Embryonic facial prominence (tissue), 1 donor: ENCODE results near the gene ZNF385C.

ENCODE experiments used
- DNase-seq: peaks from one replicate; pipeline ENCODE4 v3.0.0-alpha.2; 2016; ENCODE audit errors: extremely low spot score

The ZNF385C gene

DNA sequence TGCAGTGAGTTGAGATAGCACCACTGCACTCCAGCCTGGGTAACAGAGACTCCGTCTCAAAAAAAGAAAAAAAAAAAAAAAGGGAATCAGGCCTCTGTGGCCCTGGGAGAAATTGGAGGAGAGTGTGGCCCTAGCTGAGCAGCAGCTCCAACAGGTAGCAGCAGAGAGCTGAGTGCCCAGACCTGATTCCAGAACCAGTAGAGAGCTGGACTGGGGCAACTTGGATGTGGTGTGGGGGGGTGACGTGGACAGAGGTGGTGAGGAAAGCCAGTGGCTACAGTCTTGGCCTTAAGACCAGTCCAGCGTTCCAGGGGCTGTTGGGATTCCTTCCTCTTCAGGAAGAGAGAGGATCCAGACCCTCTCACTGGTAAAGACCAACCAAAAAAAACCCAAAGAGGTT lies 26.0 kb upstream of the ZNF385C start:
- no peak for DNase-seq

DNA sequence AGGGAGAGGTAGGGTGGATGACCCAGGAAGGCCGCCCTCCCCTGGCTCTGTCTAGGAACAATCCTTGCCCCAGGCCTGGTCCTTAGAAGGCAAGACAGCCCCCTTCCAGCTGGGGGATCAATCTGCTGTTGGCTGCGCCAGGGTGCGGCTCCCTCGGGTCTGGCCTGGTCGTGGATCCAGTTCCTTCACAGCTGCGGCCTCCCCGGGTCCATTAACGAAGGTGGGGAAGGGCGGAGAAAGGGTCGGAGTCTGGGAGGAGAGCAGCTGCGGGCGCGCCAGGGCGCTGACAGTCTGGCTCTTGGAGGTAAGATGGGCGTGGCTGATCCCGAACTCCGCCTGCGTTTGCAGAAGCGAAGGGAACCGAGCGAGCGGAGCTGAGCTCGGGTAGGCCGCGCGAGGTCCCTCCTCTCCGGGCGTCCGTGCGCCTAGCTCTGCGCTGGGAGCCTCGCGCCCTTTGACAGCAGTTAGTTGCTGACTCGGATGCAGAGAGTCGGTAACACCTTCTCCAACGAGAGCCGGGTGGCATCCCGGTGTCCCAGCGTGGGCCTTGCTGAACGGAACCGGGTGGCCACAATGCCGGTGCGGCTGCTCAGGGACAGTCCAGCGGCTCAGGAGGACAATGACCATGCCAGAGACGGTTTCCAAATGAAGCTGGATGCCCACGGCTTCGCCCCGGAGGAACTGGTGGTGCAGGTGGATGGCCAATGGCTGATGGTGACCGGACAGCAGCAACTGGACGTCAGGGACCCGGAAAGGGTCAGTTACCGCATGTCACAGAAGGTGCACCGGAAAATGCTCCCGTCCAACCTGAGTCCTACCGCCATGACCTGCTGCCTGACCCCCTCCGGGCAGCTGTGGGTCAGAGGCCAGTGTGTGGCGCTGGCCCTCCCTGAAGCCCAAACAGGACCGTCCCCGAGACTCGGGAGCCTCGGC lies 24.4 kb upstream of the ZNF385C start, which contains the start of gene HSPB9:
Gene HSPB9 (plus strand): TSS at position 434 of the 933 bp plus-strand sequence. CDS start 47 bp downstream, at position 481.
- DNase-seq, result no peak

DNA sequence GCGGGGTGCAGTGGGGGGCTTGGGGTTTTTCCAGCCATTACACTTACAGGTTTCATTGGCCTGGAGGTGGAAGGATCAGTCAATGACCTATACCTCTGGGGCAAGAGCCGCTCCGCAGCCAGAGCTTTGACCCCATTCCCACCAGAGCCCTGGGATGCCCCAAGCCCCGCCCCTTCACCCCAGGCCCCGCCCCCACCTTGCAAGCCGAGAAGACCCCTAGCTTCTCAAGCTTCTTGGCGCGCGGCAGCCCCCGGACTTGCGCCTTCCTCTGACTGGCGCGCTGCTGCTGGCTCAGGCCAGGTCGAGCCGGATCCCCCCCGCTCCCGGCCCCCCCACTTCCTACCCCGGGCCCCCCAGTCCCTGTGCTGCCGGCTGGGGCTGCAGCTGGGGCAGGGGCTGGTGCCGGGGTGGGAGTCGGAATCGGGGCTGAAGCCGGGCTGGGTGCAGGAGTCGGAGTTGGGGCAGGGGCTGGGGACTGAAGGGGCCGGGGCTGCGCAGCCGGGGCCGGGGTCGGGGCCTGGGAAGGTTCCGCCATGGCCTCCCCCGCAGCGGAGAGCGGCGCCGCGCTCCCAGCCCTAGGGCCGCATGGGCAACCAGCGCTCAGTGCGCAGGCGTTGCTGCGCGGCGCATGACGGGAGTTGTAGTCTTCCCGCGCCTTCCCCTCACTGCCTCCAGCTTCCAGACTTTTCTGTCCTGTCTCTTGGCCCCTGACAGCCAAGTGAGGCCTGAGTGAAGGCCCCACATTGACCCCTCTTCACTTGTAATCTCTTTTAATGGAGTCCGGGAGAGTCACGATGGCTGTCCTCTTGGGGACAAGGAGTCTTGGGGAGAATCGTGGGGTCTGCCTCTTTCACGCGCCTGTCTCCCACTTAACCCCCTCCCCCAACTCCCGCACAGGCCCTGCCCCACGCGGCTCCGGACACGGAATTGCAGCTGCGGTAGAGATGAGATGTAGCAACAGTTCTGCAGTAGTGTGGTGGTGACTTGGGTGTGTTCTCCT lies 22.8 kb upstream of the ZNF385C start, which contains the start of gene KAT2A:
Gene KAT2A (minus strand): TSS at position 598 of the 1,000 bp plus-strand sequence. CDS start 63 bp downstream, at position 535.
- DNase-seq, result peak; percentile 53

- DNase-seq, result no peak
These were observed 22.0 kb upstream of the ZNF385C start for GRCh38 chr17:42120161-42120769.

DNA sequence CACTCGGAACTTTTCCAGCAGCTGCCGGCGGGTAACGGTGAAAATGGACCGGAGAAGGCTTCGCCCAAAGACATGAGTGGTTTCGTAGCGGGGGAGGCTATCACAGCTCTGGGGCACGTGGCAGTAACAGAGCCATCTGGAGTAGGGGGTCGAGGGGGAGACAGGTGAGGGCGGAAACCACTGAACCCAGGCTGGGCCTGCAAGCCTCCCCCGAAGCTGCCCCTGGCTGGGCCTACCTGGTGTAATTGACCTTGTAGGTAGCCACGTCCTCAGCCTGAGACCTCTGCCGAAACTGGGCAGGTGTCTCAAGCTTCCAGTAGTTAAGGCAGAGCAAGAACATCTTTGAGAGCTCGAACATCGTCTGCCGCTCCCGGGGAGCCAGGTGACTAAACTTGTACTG lies 21.0 kb upstream of the ZNF385C start:
- DNase-seq, result no peak

GRCh38 chr17:42118545-42118944 lies 20.3 kb upstream of the ZNF385C start:
- DNase-seq, result no peak

GRCh38 chr17:42118126-42118510 lies 19.8 kb upstream of the ZNF385C start:
- no peak for DNase-seq

DNA sequence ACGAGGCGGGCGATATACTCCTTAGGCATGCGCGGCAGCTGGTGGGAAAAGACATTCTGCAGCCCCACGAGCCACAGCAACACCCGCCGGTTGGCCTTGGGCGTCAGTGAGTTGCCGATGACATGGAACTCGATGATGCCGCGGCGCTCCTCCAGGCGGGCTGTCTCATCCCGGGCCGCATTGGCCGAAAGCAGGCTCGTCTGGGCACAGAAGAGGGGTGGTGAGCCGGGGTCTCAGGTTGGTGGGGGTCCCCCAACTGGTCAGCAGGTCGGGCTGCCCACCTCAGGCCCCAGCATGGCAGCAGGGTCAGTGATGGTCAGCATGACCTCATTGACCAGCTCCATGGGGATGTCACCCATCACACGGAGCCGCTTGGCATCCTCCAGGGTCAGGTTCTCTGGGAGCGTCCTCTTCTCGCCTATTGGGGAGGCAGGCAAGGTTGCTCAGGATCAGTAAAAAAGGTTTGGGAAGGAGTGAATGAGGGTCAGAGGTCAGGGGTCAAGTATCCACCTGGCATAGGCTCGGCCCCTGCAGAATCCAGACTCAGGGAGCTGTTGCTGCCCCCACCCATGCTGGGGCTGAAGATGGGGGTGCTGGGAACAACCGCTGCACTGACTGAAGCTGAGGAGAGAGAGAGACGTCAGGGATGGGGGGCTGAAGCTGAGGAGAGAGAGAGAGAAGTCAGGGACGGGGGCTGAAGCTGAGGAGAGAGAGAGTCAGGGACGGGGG lies 19.3 kb upstream of the ZNF385C start:
- DNase-seq, result no peak

- peak; percentile 61 for DNase-seq
These were observed 18.6 kb upstream of the ZNF385C start for GRCh38 chr17:42116705-42117396.

DNA sequence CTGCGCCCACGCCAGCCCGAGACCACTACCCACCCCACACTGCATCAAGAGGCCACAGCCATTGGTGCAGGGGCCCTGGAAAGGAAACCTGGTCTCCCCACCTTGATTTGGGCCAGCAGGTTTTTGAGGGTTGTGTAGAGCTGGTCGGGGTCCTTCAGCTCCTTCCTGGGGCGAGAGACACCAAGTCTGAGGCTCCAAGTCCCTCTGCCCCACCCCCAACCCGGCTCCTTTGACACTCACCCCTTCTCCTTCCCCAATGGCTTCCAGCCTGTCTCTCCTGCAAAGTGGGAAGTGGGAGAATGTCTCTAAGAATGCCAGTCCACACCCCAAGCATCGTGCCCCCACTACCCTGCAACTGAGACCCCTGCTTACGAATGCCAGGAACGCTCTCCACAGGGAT lies 15.8 kb upstream of the ZNF385C start:
- DNase-seq, result no peak

DNA sequence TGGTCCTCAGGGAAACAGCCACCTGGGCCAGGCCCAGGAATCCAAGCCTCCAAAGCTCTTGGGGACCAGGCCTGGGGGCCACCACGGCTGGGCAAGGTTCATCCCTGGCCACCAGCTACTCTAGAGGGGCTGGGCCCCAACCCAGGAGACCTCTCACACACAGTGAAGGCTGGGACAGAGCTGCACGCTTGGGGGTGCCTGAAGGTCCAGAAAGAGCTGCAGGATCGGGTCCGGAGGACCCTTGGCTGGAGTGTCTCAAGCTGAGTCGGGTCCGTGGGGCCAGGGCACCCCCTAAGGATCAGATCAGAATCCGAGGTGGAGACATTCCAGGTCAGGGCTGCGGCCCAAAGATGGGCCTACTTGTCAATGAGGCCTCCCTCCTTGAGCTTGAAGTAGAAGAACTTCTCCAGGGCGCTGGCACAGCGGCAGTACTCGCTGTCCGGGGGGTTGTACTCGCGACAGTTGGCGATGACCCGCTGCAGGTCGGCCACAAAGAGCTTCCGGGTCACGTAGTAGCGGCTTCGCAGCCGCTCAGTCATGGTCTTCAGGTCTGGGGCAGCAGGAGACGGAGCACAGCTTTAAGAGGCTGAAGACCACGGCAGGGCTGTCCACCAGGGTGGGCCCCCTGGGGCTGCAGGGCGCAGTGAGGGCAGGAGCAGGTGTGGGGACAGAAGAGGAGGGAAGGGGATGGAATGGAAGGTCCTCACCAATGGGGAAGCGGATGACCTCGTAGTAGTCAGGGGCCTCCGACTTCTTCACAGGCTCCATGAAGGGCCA lies 15.2 kb upstream of the ZNF385C start:
- DNase-seq, result no peak

- peak; percentile 43 for DNase-seq
These were observed 14.4 kb upstream of the ZNF385C start, which contains the start of gene DHX58 for GRCh38 chr17:42112552-42113176. Gene DHX58 (minus strand): TSS chr17:42112714. CDS start chr17:42111892, 822 bp downstream.

GRCh38 chr17:42111871-42112551 lies 13.7 kb upstream of the ZNF385C start:
- no peak for DNase-seq

DNA sequence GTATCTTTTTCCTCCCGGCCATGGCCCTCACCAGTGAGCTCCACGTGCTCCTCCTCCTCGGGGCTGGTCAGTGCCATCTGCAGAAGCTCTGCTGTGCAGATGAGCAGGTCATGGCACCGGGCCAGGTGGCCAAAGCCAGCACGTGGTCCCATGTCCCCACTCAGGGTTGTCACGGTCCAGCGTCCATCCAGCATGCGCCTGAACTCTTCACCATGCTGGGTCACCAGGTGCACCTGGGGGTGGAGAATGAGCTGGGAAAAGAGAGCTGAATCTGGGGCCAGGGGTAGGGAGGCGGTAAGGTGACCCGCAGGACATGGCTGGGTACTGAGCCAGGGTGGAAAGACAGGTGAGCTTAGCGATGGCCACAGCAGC lies 13.0 kb upstream of the ZNF385C start:
- DNase-seq, result no peak

DNA sequence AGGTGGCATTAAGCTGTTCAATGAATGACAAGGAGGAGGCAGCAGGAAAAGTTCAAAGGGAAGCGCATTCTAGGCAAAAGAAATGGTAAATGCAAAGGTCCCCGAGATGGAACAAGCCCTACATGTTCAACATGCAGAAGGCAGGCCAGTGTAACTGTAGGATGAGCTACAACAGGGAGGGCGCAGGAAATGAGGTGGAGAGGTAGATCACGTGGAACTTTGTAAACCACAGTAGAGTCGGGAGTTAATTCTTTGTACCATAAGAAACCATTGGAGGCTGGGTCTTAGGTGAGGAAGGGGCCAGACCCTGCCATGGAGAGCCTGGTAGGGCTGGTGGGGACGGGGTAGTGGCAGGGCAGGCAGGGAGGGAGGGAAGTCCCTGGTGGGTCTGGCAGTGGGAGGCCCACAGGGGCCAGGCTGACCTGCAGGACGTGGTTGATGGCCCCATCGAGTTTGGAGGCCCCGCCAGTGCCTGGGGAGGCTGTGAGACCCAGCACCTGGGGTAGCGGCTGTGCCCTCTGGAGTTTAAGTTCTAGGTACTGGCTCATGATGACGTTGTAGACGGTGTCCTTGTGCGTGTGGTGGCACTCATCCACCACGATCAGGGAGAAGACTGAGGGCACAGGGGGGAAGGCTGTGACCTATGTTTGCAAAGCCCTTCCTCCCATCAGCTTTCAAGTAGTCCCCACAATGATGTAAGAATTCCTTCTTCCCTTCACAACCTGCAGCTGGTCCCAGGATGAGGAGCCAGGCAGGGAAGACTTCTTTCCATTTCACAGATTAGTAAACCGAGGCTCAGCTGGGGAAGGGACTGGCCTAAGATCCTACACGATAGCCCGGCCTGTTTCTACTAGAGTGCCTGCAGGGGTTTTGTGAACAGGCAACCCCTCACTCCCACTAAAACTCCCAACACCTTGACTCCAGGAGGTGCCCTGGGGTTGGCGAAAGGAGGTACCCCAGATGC lies 12.3 kb upstream of the ZNF385C start:
- no peak for DNase-seq

GRCh38 chr17:42109086-42109485 lies 10.8 kb upstream of the ZNF385C start:
- DNase-seq, result no peak
